Transverse colon (tissue), 4 donors: ENCODE results near the gene AIF1.

Experiments used
- CTCF ChIP-seq, 5 experiments: fragments of 200-600 bp in 3 of 5; fragments of 450-650 bp in 2 of 5; sonication (generic) in 3 of 5; IDR thresholded peaks; 1 replicate in 2 of 5; 2 replicates in 3 of 5; pipeline ENCODE4 v1.5.1; 2016 to 2017; ENCODE audit warnings: antibody characterized with exemption in 5 of 5, inconsistent platforms in 3 of 5, mild to moderate bottlenecking in 2 of 5, moderate library complexity in 1 of 5
- EP300 ChIP-seq: sonication (generic); formaldehyde crosslinking; IDR thresholded peaks from one replicate; pipeline ENCODE4 v1.6.1; 2017; ENCODE audit warnings: antibody characterized with exemption, low read depth
- POLR2A ChIP-seq: fragments of 450-650 bp; IDR thresholded peaks from one replicate; pipeline ENCODE4 v1.6.1; 2016; ENCODE audit warnings: antibody characterized with exemption, mild to moderate bottlenecking, moderate library complexity
- POLR2AphosphoS5 ChIP-seq, 3 donors: sonication (generic); formaldehyde crosslinking; IDR thresholded peaks; one replicate each; pipeline ENCODE4 v1.6.1; 2016; ENCODE audit warnings: antibody characterized with exemption in 3 of 3

- TF ChIP-seq POLR2A, result no peak
- no peak for TF ChIP-seq CTCF (IDR thresholded peaks at IDR 0.05)
- TF ChIP-seq POLR2AphosphoS5 (IDR thresholded peaks at IDR 0.05), result no peak
- no peak for TF ChIP-seq EP300
Observed at GRCh38 chr6:31629014-31629413, 14.0 kb downstream of the AIF1 start.
